Nephron (organoid): ENCODE data around the gene ABHD10.

Experiments used
- H3K27ac Mint-ChIP-seq, 3 experiments: 2 replicates each; pipeline ENCODE4 v1.8.0; 2020; ENCODE audit warnings: mixed read lengths in 3 of 3, mild to moderate bottlenecking in 2 of 3, moderate library complexity in 1 of 3
- H3K27me3 Mint-ChIP-seq: 2 replicates; pipeline ENCODE4 v1.8.0; 2021; ENCODE audit warnings: low read depth, mild to moderate bottlenecking, moderate library complexity, mixed read lengths
- H3K36me3 Mint-ChIP-seq: 2 replicates; pipeline ENCODE4 v1.8.0; 2020; ENCODE audit warnings: low read depth, mixed read lengths
- H3K4me1 Mint-ChIP-seq: 2 replicates; pipeline ENCODE4 v1.8.0; 2020; ENCODE audit warnings: mixed read lengths
- H3K4me3 Mint-ChIP-seq, 3 experiments: 2 replicates each; pipeline ENCODE4 v1.8.0; 2020; ENCODE audit warnings: mild to moderate bottlenecking in 3 of 3, mixed read lengths in 3 of 3, moderate library complexity in 2 of 3
- H3K9me3 Mint-ChIP-seq: 2 replicates; pipeline ENCODE4 v1.8.0; 2020; ENCODE audit warnings: mixed read lengths
- TF ChIP-seq, protein P1 (sequence below), 3 experiments: fragments of 200-600 bp; sonication (generic); IDR thresholded peaks; one replicate each; pipeline ENCODE4 v1.5.0; 2021; ENCODE audit warnings: antibody characterized with exemption in 3 of 3; ENCODE audit not compliant: unreplicated experiment in 3 of 3

The ABHD10 gene

DNA sequence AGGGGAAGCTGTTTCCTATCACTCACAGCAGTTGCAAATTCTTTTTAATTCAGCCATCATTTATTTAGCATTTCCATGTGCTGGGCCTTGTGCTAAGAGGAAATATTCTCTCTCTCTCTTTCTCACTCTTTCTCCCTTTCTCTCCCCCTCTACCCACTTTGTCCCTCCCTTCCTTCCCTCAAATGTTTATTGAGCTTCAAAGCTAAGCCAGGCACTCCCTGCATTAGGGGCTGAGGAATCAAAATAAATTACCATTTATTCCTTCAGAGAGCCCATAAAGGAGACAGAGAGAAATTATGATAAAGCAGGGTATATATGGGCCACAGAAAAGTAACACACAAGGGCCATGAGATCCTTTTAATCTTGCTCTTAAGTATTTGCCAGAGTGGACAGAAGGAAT lies 62.5 kb downstream of the ABHD10 start:
- Mint-ChIP-seq H3K4me3 (no peak overlapping the region), H3K27ac (no peak overlapping the region), H3K9me3 (peaks cover 4% of the 10 kb centered on the region), H3K27me3 (no peaks in the 10 kb centered on the region), H3K4me1 (peaks cover 5% of the 10 kb centered on the region), H3K36me3 (no peaks in the 10 kb centered on the region)
- TF ChIP-seq, protein P1, sequence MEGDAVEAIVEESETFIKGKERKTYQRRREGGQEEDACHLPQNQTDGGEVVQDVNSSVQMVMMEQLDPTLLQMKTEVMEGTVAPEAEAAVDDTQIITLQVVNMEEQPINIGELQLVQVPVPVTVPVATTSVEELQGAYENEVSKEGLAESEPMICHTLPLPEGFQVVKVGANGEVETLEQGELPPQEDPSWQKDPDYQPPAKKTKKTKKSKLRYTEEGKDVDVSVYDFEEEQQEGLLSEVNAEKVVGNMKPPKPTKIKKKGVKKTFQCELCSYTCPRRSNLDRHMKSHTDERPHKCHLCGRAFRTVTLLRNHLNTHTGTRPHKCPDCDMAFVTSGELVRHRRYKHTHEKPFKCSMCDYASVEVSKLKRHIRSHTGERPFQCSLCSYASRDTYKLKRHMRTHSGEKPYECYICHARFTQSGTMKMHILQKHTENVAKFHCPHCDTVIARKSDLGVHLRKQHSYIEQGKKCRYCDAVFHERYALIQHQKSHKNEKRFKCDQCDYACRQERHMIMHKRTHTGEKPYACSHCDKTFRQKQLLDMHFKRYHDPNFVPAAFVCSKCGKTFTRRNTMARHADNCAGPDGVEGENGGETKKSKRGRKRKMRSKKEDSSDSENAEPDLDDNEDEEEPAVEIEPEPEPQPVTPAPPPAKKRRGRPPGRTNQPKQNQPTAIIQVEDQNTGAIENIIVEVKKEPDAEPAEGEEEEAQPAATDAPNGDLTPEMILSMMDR (IDR thresholded peaks at IDR 0.05; ENCODE audit: unreplicated experiment in 3 of 3), result no peak

DNA sequence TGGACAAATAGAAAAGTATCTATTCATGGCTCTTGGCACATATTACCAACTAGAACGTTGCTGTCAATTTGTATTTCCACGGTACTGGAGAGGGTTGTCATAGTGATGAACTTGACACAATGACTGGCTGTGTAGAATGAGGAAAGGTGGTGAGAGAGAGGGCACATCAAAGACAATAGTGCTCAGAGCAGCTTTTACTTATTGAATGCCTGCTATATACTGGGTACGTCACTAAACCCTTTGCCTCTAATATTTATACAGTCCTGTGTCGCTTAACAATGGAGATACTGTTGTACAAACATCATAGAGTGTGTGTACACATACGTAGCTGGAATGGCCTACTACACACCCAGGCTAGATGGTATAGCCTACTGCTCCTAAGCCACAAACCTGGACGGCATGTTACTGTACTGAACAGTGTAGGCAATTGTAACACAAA lies 64.0 kb downstream of the ABHD10 start:
- peaks cover 5% of the 10 kb centered on the region for H3K4me1 Mint-ChIP-seq
- H3K27me3 Mint-ChIP-seq, result no peaks in the 10 kb centered on the region
- TF ChIP-seq, protein P1 (IDR thresholded peaks at IDR 0.05; ENCODE audit: unreplicated experiment in 3 of 3), result no peak
- H3K4me3 Mint-ChIP-seq, result no peak overlapping the region
- no peak overlapping the region for H3K27ac Mint-ChIP-seq
- no peaks in the 10 kb centered on the region for H3K36me3 Mint-ChIP-seq
- H3K9me3 Mint-ChIP-seq, result no peaks in the 10 kb centered on the region
